GM12873 (cell line): ENCODE results near the gene HSD17B4.

Experiments
- TF ChIP-seq, protein P1 (sequence below): IDR thresholded peaks from 2 replicates; pipeline ENCODE4 v1.5.1; 2012; ENCODE audit warnings: low read depth, mild to moderate bottlenecking, moderate library complexity, low read length, control low read depth; ENCODE audit not compliant: insufficient read depth; ENCODE audit errors: missing control alignments

HSD17B4 gene

DNA sequence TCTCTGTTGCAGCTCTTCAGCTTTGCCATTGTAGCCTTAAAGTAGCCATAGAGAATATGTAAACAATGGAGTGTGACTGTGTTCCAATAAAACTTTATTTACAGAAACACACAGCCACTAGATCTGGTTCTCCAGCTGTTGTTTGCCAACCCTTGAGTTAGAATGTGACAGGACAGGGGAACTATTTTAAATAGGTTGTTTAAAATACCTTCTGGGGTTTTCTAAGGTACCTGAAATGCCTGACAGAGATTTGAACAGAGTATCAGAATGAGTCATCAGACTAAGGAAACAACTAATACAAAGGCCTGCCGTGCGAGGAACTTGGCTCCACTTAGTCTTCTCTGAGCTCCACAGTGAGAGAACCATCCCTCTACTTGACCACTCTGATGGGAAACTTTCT, 85.4 kb downstream of the HSD17B4 start:
- TF ChIP-seq, protein P1, sequence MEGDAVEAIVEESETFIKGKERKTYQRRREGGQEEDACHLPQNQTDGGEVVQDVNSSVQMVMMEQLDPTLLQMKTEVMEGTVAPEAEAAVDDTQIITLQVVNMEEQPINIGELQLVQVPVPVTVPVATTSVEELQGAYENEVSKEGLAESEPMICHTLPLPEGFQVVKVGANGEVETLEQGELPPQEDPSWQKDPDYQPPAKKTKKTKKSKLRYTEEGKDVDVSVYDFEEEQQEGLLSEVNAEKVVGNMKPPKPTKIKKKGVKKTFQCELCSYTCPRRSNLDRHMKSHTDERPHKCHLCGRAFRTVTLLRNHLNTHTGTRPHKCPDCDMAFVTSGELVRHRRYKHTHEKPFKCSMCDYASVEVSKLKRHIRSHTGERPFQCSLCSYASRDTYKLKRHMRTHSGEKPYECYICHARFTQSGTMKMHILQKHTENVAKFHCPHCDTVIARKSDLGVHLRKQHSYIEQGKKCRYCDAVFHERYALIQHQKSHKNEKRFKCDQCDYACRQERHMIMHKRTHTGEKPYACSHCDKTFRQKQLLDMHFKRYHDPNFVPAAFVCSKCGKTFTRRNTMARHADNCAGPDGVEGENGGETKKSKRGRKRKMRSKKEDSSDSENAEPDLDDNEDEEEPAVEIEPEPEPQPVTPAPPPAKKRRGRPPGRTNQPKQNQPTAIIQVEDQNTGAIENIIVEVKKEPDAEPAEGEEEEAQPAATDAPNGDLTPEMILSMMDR: no peak

DNA sequence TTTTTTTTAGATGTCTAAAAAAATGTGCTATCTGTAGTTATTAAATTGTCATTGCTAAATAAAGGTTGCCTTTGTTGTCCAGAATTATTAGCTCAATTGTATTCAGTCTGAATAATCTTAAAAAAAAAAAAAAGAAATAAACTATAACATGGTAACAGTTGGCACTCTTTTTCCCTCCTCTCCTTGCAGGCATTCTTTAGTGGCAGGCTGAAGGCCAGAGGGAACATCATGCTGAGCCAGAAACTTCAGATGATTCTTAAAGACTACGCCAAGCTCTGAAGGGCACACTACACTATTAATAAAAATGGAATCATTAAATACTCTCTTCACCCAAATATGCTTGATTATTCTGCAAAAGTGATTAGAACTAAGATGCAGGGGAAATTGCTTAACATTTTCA, 89.4 kb downstream of the HSD17B4 start:
- TF ChIP-seq, protein P1: no peak

DNA sequence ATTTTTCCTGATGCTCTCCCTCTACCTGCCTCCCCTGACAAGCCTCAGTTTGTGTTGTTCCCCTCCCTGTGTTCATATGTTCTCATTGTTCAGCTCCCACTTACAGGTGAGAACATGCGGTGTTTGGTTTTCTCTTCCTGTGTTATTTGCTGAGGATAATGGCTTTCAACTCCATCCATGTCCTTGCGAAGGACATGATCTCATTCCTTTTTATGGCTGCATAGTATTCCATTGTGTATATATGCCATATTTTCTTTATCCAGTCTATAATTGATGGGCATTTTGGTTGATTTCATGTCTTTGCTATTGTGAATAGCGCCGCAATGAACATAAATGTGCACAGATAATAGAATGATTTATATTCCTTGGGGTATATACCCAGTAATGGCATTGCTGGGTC, 99.5 kb downstream of the HSD17B4 start:
- TF ChIP-seq, protein P1: no peak

DNA sequence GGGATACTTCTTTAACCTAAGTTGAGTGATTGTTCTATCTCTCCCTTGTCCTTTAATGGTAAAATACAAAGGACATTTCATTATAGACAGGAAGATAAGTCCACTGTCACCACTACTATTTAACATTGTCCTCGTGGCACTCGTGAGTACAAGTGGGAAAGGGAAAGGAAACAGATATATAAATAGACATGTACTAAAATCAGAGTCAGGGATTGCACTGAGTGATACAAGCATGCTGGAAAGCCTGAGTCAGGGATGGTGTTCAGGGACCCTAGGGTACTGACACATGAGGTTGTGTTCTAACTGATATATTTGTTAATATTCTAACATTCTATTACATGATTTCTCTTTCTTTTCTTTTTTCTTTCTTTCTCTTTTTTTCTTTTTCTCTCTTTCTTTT, 102.3 kb downstream of the HSD17B4 start:
- TF ChIP-seq, protein P1: no peak

DNA sequence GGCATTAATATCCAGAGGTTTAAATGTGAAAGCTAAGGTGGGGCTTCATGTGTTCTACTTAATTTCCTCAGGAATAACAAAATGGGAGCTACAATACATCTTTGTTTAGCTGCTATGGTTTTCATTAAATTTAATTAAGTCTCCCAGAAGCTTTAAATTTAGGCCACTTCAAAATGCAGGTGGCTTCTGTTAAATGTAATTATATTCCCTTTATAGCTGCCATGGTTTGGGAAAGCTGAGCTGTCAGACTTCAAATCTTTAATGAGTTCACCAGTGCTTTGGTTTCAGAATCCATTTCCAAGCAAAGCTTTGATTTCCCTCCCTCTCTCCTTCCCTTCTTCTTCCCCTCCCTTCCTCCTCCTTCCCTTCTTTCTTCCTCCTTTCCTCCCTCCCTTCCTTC, 118.6 kb downstream of the HSD17B4 start:
- TF ChIP-seq, protein P1: no peak

DNA sequence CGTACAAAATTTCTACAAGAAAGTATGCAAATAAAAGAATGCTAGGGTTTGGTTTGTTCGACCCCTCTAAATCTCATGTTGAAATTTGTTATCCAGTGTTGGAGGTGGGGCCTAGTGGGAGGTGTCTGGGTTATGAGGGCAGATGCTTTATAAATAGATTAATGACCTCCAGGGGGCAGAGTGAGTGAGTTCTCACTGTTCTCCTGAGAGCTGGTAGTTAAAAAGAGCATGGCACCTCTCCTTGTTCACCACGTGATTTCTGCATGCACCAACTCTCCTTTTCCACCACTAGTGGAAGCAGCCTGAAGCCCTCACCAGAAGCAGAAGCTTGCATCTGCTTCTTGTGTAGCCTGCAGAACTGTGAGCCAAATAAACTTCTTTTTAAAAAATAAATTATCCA, 126.6 kb downstream of the HSD17B4 start:
- TF ChIP-seq, protein P1: peak; percentile 50

DNA sequence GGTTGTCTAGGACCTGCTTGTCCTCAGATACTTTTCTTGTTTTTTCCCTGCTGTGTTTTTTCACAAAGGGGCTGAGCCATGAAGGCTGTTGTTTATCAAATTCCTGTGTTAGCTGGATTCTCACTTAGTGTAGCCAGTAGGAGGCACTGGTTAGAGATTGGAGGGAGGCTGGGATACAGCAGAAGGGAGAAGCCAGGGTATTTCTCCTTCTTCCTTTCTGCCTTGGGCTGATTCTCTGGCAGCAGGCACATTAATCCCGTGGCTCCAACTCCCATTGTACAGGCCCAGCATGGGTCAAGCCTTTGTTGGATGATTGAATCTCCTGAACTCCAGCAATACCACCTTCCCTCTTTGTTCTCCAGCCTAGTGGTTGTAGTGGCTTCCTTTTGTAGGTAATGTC, 130.7 kb downstream of the HSD17B4 start:
- TF ChIP-seq, protein P1: peak; percentile 12
